ENCODE results near the gene IFRD2. TPM values are rescaled to one million over a fixed set of nuclear protein-coding genes. Genes with fewer than 3 reads are reported as not detected.
A peak's percentile ranks its signal among the peaks of the same experiment; 100 is the strongest.

Gene IFRD2
- total and polyA plus RNA-seq, 9 of the 15 experiments (the other 6 are each of a cell fraction or from before 2014, with no cell fraction given), result 30.5 to 115 (median 52.8) TPM

GRCh38 chr3:50295553-50296431 lies 3.6 kb upstream of the IFRD2 start:
- Histone ChIP-seq H3K4me1 (replicated peaks in 1 of 2; ENCODE audit: control insufficient read depth in 2 of 2, insufficient read depth in 2 of 2, low read length in 2 of 2) (peaks cover 23 to 73% of the 10 kb centered on the region in 2 experiments; a peak in 4 of 5 replicates), H3K4me3 (no peak overlapping the region), H3K27me3 (ENCODE audit: control insufficient read depth in 2 of 2, insufficient read depth in 2 of 2, low read length in 2 of 2) (no peaks in the 10 kb centered on the region), H3K9ac (ENCODE audit: insufficient read depth in 1 of 2, low read depth in 2 of 2, low read length in 2 of 2) (peak overlapping the region in 1 of 2 experiments; percentile 35; a peak in 2 of 4 replicates), H4K20me1 (replicated peaks; ENCODE audit: control insufficient read depth, insufficient read depth, low read length) (no peaks in the 10 kb centered on the region), H3K9me3 (replicated peaks; ENCODE audit: control insufficient read depth, insufficient read depth, low read depth, low read length) (no peaks in the 10 kb centered on the region), H3K27ac (ENCODE audit: extremely low read depth, low read depth, low read length) (no peak overlapping the region), H2AFZ (ENCODE audit: low read depth, low read length) (no peak overlapping the region), H3K36me3 (ENCODE audit: control insufficient read depth, insufficient read depth, low read length) (peaks cover 17% of the 10 kb centered on the region; the same call in 2 of the 3 replicates), H3K9me1 (ENCODE audit: control insufficient read depth, insufficient read depth, low read length) (no peaks in the 10 kb centered on the region), H3K79me2 (ENCODE audit: control insufficient read depth, insufficient read depth, low read length) (peaks cover 47% of the 10 kb centered on the region), H3K4me2 (ENCODE audit: insufficient read depth, low read length) (no peak overlapping the region)
- no TSS peak for BruUV-seq (replicated peaks)
- TF ChIP-seq ZNF76 (CRISPR knock-in tag; IDR thresholded peaks at IDR 0.05; ENCODE audit: borderline replicate concordance), result no peak
- peak; percentile 70; the same call in 1 of the 2 replicates for TF ChIP-seq ZKSCAN1 (IDR thresholded peaks at IDR 0.05; ENCODE audit: low read depth, low read length)
- FAIRE-seq (no peak), ATAC-seq (no peak), DNase-seq (ENCODE audit: extremely low read depth in 1 of 4, low spot score in 3 of 4) (no peak)
- in situ Hi-C loops (cut with MboI), result no loop called here
- ChIA-PET CTCF (ENCODE audit: low intra/inter-chr PET ratio) (no interaction called here), POLR2A (no interaction called here)
- 86% methylated on average over 7 of the region's 8 CpGs for WGBS (ENCODE audit: insufficient coverage, low coverage, missing lambda C conversion rate)
- intact Hi-C loops (cut with micrococcal nuclease), result no loop called here
